Hippocampal formation (tissue), 2 donors: Measurements from ENCODE around the gene FNDC3B.
"Not testable (repeated sequence)": the region's sequence is repeated elsewhere in the genome, so short reads cannot be mapped to it uniquely, and the experiment has no call there.

Source experiments
- DNase-seq, 2 donors: peaks; one replicate each; lab custom pipeline; 2025; lab: John Stamatoyannopoulos, UW

The FNDC3B gene

GRCh38 chr3:172365028-172365567 is 325.7 kb downstream of the FNDC3B start:
- DNase-seq = no peak

GRCh38 chr3:172367205-172368105 is 328.1 kb downstream of the FNDC3B start:
- DNase-seq = no peak

DNA sequence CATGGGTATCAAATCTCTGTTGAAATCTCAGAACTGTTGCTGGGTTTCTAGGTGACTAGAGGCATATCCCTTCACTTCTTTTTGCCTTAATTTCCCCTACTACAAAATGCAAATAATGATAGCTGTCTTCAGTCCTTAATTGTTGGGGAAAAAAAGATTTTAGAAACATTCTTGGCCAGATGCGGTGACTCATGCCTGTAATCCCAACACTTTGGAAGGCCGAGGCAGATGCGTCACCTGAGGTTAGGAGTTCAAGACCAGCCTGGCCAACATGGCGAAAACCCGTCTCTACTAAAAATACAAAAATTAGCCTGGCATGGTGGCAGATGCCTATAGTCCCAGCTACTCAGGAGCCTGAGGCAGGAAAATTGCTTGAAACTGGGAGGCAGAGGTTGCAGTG is 329.2 kb downstream of the FNDC3B start:
- not testable (repeated sequence) for DNase-seq

GRCh38 chr3:172369590-172370259 is 330.3 kb downstream of the FNDC3B start:
- DNase-seq = no peak

DNA sequence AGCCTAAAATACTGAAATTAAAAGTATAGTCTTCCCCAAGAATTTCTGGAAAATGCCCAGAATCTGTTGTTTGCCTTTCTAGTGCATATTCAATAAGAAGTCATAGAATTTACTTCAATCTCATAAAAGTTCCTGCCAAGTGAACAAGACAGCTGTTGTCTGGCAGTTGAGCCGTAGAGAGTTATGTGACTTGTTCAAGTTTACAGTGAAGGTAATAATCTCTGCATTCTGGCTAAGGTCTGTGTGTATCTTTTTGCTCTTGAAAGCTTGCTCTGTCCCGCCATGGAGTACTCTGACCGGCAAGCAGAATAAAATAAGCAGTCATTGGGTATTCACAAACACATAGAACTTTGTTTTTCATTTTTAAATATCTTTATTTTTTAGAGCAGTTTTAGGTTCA is 331.0 kb downstream of the FNDC3B start:
- no peak for DNase-seq

GRCh38 chr3:172371544-172371943 is 332.2 kb downstream of the FNDC3B start:
- no peak for DNase-seq

DNA sequence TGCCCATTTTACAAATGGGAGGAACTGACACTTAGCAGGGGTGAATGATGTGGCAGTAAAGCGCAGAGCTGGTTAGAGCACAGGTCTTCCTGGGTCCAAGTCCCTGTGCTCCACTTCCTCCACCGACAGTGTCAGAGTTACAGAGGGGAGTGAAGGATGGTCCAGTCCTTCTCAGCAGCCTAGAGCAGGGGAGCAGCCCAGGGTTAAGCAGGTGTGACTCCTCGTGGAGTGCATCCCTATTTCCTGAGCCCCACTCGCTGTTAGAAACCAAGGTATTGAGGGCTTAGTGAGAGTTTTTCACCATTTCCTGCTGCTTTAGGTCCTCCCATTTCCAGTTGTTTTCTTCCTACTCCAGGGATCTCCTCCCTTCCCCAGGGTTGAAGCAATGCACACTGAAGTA is 333.5 kb downstream of the FNDC3B start:
- DNase-seq = no peak

GRCh38 chr3:172373912-172374311 is 334.5 kb downstream of the FNDC3B start:
- no peak for DNase-seq

DNA sequence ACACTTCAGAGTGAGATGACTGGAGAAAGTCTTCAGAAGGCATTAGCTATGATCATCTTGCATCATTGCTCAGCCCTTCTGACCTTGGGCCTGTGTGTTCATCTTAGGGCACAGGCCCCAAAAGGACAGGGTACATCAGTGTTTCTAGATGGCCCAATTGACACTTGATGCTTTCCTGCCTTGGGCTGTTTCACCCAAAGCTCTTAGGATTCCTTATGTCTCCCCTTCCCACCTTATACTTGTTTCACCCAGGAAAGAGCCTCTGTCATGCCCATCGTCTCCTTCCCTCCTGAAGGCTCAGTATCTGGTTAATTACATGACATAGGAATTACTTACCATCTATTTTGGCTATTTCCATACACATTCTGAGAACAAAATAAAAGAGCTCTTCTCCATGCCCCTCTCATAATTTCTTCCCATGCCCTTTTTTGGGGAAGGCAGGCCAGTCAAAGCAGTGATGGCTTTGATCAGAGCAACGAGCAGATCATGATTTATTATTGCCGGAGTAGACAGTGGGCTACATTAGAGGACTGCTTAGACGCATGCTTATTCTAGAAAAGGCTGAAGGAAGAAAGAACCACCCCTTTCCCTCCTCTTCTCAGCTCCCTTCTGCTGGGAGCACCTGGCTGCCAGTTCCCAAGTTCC is 335.9 kb downstream of the FNDC3B start:
- DNase-seq = no peak

GRCh38 chr3:172376402-172376801 is 337.0 kb downstream of the FNDC3B start:
- DNase-seq = no peak

DNA sequence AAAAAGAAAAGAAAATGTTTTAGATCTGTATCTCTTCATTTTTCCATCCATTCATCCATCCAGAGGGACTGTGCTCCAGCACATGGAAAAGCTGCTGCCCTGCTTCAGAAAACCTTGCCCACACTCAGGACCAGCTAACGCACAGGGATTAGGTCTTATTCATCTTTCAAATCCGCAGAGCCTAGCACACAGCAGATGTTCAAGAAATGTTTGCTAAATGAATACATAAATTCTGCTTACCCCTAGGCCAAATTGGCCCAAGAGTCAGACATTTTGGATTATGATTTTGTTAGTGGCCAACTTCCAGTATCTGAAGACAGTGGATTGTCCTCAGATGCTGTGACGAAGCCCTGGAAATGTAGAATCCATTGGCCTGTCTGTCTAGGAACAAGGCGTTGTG is 337.5 kb downstream of the FNDC3B start:
- DNase-seq = no peak

DNA sequence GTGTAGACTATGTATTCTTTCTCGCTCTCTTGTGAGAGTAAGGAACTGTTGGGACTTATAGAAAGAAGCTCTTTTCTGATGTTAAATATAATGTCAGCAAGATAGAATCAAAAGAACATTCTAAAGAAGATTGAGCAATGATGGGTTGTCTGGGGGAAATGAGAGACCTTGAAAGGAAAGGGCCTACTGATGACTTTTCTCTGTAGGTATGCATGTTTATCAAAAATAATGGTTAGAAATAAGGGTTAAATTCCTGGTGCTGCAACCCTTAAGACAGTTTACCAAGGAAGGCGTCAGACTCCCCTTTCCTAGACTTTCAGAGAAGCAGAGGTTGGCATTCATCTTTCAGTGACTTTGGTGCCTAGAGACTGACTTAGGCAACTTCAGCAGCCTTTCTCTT is 339.1 kb downstream of the FNDC3B start:
- DNase-seq = no peak

DNA sequence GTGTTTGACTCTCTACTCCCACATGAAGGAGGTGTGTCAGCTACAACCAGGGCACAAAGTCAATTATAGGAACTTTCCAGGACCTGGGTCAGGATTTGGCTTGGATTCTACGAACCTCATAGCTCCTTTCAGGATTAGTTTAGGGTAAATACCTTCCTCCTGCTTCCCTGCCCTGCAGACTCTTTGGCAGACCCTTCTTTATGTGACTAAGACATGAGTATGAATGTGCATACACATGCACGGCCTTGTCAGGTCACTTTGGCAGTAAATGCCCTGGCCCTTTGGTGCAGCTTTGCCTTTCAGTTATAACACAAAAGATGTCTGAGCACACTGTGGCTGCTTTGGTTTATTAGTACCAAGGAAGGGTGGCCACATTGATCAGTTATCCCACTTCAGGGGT is 340.0 kb downstream of the FNDC3B start:
- no peak for DNase-seq

DNA sequence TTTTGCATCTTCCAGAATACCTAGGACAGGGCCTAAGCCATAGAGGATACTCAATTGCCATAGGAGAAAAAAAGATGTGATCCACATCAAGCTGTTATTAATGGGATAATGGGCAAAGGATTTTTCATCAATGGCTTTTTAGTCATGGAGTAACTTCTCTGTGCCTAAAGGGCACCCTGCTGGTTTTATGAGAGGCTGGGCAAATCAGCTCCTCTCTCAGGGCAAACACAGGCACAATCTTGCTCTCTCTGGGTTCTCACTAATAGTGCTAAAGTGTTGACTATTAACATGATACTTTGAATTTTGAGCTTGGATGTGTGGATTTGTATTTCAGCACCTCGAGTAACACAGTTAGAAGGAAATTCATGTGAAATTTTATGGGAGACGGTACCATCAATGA is 341.3 kb downstream of the FNDC3B start:
- no peak for DNase-seq

- DNase-seq = no peak
Observed at GRCh38 chr3:172383306-172383796, 344.0 kb downstream of the FNDC3B start.

DNA sequence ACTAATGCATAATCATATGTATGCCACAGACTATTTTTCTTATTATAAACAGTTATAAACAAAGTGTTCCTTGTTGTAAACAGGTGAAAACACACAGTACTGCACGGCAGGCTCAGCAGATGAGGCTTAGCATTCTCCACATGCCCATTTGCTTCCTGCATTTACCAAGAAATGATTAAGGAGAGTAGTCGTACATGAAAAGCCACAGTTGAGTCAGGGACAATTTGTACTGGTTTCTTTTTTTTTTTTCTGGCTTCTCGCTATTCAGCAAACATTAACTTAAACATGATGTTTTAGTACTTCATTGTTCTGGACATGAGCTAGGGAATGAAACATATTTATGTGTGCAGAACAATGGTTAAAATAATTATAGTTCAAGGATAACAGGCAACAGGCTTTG is 345.5 kb downstream of the FNDC3B start:
- no peak for DNase-seq

GRCh38 chr3:172387728-172388127 is 348.4 kb downstream of the FNDC3B start:
- no peak for DNase-seq

GRCh38 chr3:172388412-172389078 is 349.2 kb downstream of the FNDC3B start:
- DNase-seq = peak; percentile 20 to 39

GRCh38 chr3:172390792-172391191 is 351.4 kb downstream of the FNDC3B start:
- DNase-seq = no peak

GRCh38 chr3:172391592-172392302 is 352.4 kb downstream of the FNDC3B start:
- DNase-seq = no peak

- DNase-seq = no peak
Observed at GRCh38 chr3:172394692-172395091, 355.3 kb downstream of the FNDC3B start.
